BLaER1 treated with 17β-estradiol and CSF1 and Interleukin-3, amounts not matched to agents 10 nM and 100 nM (cell line): ENCODE results near the gene DDX6.
"Not testable (repeated sequence)": the region's sequence is repeated elsewhere in the genome, so short reads cannot be mapped to it uniquely, and the experiment has no call there.

Experiments
- H3K27ac ChIP-seq, 11 experiments: shearing (Covaris generic); formaldehyde crosslinking; 2 replicates each; pipeline ENCODE4 v1.8.1; 2022
- H3K27me3 ChIP-seq, 11 experiments: shearing (Covaris generic); formaldehyde crosslinking; 2 replicates each; pipeline ENCODE4 v1.8.1; 2022
- H3K36me3 ChIP-seq, 11 experiments: shearing (Covaris generic); formaldehyde crosslinking; 2 replicates each; pipeline ENCODE4 v1.8.1; 2022
- H3K4me1 ChIP-seq, 10 experiments: shearing (Covaris generic); formaldehyde crosslinking; 2 replicates each; pipeline ENCODE4 v1.8.1; 2022
- H3K4me2 ChIP-seq, 11 experiments: shearing (Covaris generic); formaldehyde crosslinking; 2 replicates each; pipeline ENCODE4 v1.8.1; 2022
- H3K4me3 ChIP-seq, 10 experiments: shearing (Covaris generic); formaldehyde crosslinking; 2 replicates each; pipeline ENCODE4 v1.8.1; 2022
- H3K9ac ChIP-seq, 11 experiments: shearing (Covaris generic); formaldehyde crosslinking; 2 replicates each; pipeline ENCODE4 v1.8.1; 2022
- H3K9me3 ChIP-seq, 11 experiments: shearing (Covaris generic); formaldehyde crosslinking; replicated peaks in 1 of 11; 2 replicates each; pipeline ENCODE4 v1.8.1; 2022
- H4K20me1 ChIP-seq, 11 experiments: shearing (Covaris generic); formaldehyde crosslinking; 2 replicates each; pipeline ENCODE4 v1.8.1; 2022
- Cebpa-rat ChIP-seq, 11 experiments: shearing (Covaris generic); IDR thresholded peaks; 2 replicates each; pipeline ENCODE4 v1.8.1; 2022

DDX6 gene

GRCh38 chr11:118792570-118793124 is 1.7 kb upstream of the DDX6 start:
- H3K4me1 ChIP-seq = peaks cover 29 to 40% (median 33%) of the 10 kb centered on the region in 10 experiments
- no peaks in the 10 kb centered on the region for H3K9me3 ChIP-seq
- peaks cover 22 to 27% (median 25%) of the 10 kb centered on the region in 11 experiments for H4K20me1 ChIP-seq
- no peak for TF ChIP-seq Cebpa-rat (IDR thresholded peaks at IDR 0.05)
- peaks cover 0 to 16% (median 11%) of the 10 kb centered on the region in 11 experiments; a peak in 14 of 22 replicates for H3K36me3 ChIP-seq
- peak overlapping the region; percentile 97 to 100 (median 99) for H3K27ac ChIP-seq
- H3K27me3 ChIP-seq = no peaks in the 10 kb centered on the region
- peak overlapping the region; percentile 94 to 100 (median 99) for H3K9ac ChIP-seq
- peak overlapping the region; percentile 81 to 95 (median 88) for H3K4me2 ChIP-seq
- peak overlapping the region; percentile 76 to 98 (median 96) for H3K4me3 ChIP-seq

GRCh38 chr11:118791961-118792569 is 1.1 kb upstream of the DDX6 start:
- Histone ChIP-seq H3K9ac (peak overlapping the region; percentile 94 to 100 (median 99)), H3K27ac (peak overlapping the region; percentile 97 to 100 (median 99)), H4K20me1 (peaks cover 28 to 33% (median 31%) of the 10 kb centered on the region in 11 experiments), H3K36me3 (peaks cover 0 to 22% (median 16%) of the 10 kb centered on the region in 11 experiments; a peak in 16 of 22 replicates), H3K4me3 (peak overlapping the region; percentile 76 to 98 (median 96)), H3K9me3 (no peaks in the 10 kb centered on the region), H3K4me2 (peak overlapping the region; percentile 81 to 95 (median 88)), H3K4me1 (peaks cover 33 to 45% (median 38%) of the 10 kb centered on the region in 10 experiments), H3K27me3 (no peaks in the 10 kb centered on the region)
- no peak for TF ChIP-seq Cebpa-rat (IDR thresholded peaks at IDR 0.05)

GRCh38 chr11:118790357-118791110 is 430 bp downstream of the DDX6 start:
- no peaks in the 10 kb centered on the region for H3K9me3 ChIP-seq
- peak overlapping the region; percentile 76 to 98 (median 96) for H3K4me3 ChIP-seq
- no peak for TF ChIP-seq Cebpa-rat (IDR thresholded peaks at IDR 0.05)
- peaks cover 39 to 50% (median 47%) of the 10 kb centered on the region in 10 experiments for H3K4me1 ChIP-seq
- no peaks in the 10 kb centered on the region for H3K27me3 ChIP-seq
- H3K4me2 ChIP-seq = peak overlapping the region; percentile 87 to 99 (median 94)
- peak overlapping the region; percentile 94 to 100 (median 99) for H3K9ac ChIP-seq
- H4K20me1 ChIP-seq = peaks cover 44 to 48% (median 46%) of the 10 kb centered on the region in 11 experiments
- peaks cover 8 to 37% (median 31%) of the 10 kb centered on the region in 11 experiments for H3K36me3 ChIP-seq
- peak overlapping the region; percentile 97 to 100 (median 99) for H3K27ac ChIP-seq

- Histone ChIP-seq H4K20me1 (peaks cover 52 to 57% (median 54%) of the 10 kb centered on the region in 11 experiments), H3K4me1 (peaks cover 39 to 54% (median 53%) of the 10 kb centered on the region in 10 experiments), H3K9ac (peak overlapping the region; percentile 94 to 100 (median 99))
Measured at GRCh38 chr11:118789501-118790356, 1.2 kb downstream of the DDX6 start.

GRCh38 chr11:118786657-118787056 is 4.3 kb downstream of the DDX6 start:
- peaks cover 82 to 87% (median 85%) of the 10 kb centered on the region in 11 experiments for H4K20me1 ChIP-seq
- peaks cover 47 to 76% (median 68%) of the 10 kb centered on the region in 11 experiments for H3K36me3 ChIP-seq
- no peak overlapping the region for H3K4me3 ChIP-seq
- H3K4me1 ChIP-seq = peaks cover 32 to 54% (median 43%) of the 10 kb centered on the region in 10 experiments
- H3K9ac ChIP-seq = peak overlapping the region in 8 of 11 experiments; percentile 4 to 38 (median 21); a peak in 11 of 22 replicates
- no peak overlapping the region; a peak in 1 of 22 replicates for H3K27ac ChIP-seq
- H3K4me2 ChIP-seq = peak overlapping the region; percentile 39 to 99 (median 92); a peak in 21 of 22 replicates
- no peaks in the 10 kb centered on the region for H3K9me3 ChIP-seq
- no peak for TF ChIP-seq Cebpa-rat (IDR thresholded peaks at IDR 0.05)
- no peaks in the 10 kb centered on the region for H3K27me3 ChIP-seq

More at GRCh38 chr11:118789501-118790356, 1.2 kb downstream of the DDX6 start:
- Histone ChIP-seq H3K4me3 (peak overlapping the region; percentile 76 to 98 (median 96)), H3K27me3 (no peaks in the 10 kb centered on the region), H3K4me2 (peak overlapping the region; percentile 87 to 99 (median 94)), H3K27ac (peak overlapping the region; percentile 97 to 100 (median 99)), H3K36me3 (peaks cover 16 to 45% (median 37%) of the 10 kb centered on the region in 11 experiments), H3K9me3 (no peaks in the 10 kb centered on the region)
- TF ChIP-seq Cebpa-rat (IDR thresholded peaks at IDR 0.05) = no peak

- Histone ChIP-seq H3K4me2 (peak overlapping the region in 5 of 11 experiments; percentile 92 to 99 (median 95); a peak in 8 of 22 replicates), H3K4me1 (peaks cover 32 to 56% (median 43%) of the 10 kb centered on the region in 10 experiments), H3K36me3 (peaks cover 60 to 89% (median 81%) of the 10 kb centered on the region in 11 experiments), H3K27ac (no peak overlapping the region; a peak in 1 of 22 replicates), H3K27me3 (no peaks in the 10 kb centered on the region), H4K20me1 (peaks cover 95 to 100% (median 98%) of the 10 kb centered on the region in 11 experiments), H3K9me3 (no peaks in the 10 kb centered on the region), H3K4me3 (no peak overlapping the region), H3K9ac (peak overlapping the region in 1 of 11 experiments; percentile 9; a peak in 1 of 22 replicates)
- no peak for TF ChIP-seq Cebpa-rat (IDR thresholded peaks at IDR 0.05)
Measured at GRCh38 chr11:118785362-118785761, 5.6 kb downstream of the DDX6 start.

GRCh38 chr11:118783724-118784495 is 7.1 kb downstream of the DDX6 start:
- H3K9ac ChIP-seq = no peak overlapping the region
- H3K27me3 ChIP-seq = no peaks in the 10 kb centered on the region
- H3K36me3 ChIP-seq = peaks cover 74 to 100% (median 96%) of the 10 kb centered on the region in 11 experiments
- H3K4me1 ChIP-seq = peaks cover 26 to 52% (median 39%) of the 10 kb centered on the region in 10 experiments
- TF ChIP-seq Cebpa-rat (IDR thresholded peaks at IDR 0.05) = no peak
- H4K20me1 ChIP-seq = peaks cover 99 to 100% (median 100%) of the 10 kb centered on the region in 11 experiments
- no peak overlapping the region for H3K27ac ChIP-seq
- H3K9me3 ChIP-seq = no peaks in the 10 kb centered on the region
- H3K4me3 ChIP-seq = no peak overlapping the region
- H3K4me2 ChIP-seq = no peak overlapping the region

GRCh38 chr11:118783324-118783723 is 7.6 kb downstream of the DDX6 start:
- not testable (repeated sequence) for H3K27me3 ChIP-seq, H3K4me3 ChIP-seq, H3K27ac ChIP-seq, H3K9ac ChIP-seq, H3K9me3 ChIP-seq, H3K4me2 ChIP-seq
- Histone ChIP-seq H3K4me1 (peaks cover 21 to 46% (median 33%) of the 10 kb centered on the region in 10 experiments), H4K20me1 (peaks cover 99 to 100% (median 100%) of the 10 kb centered on the region in 11 experiments), H3K36me3 (peaks cover 80 to 100% (median 98%) of the 10 kb centered on the region in 11 experiments)
